K562 (cell line): ENCODE data around the gene FBLIM1.

ENCODE experiments used
- CEBPB ChIP-seq: fragments of 450-650 bp; IDR thresholded peaks from 2 replicates; pipeline ENCODE4 v1.6.1; 2016; ENCODE audit warnings: missing genetic modification characterization, missing compliant biosample characterization
- MTA2 ChIP-seq: fragments of 450-650 bp; IDR thresholded peaks from 2 replicates; pipeline ENCODE4 v1.6.1; 2016; ENCODE audit warnings: low read depth
- NONO ChIP-seq, 2 experiments: fragments of 200-400 bp in 1 of 2; fragments of 450-650 bp in 1 of 2; formaldehyde crosslinking in 1 of 2; IDR thresholded peaks; 2 replicates each; pipeline ENCODE4 v1.6.1; 2017; ENCODE audit warnings: low read depth in 2 of 2, mild to moderate bottlenecking in 2 of 2, moderate library complexity in 2 of 2, low read length in 1 of 2
- NR1H2 ChIP-seq: sonication (generic); formaldehyde crosslinking; IDR thresholded peaks from 2 replicates; pipeline ENCODE4 v1.4.0; 2020; ENCODE audit warnings: mild to moderate bottlenecking, missing genetic modification reagents
- POLR2A ChIP-seq: fragments of 450-650 bp; conservative IDR thresholded peaks from 2 replicates; pipeline ENCODE4 v1.6.1; 2016
- SIN3B ChIP-seq: fragments of 450-650 bp; IDR thresholded peaks from 2 replicates; pipeline ENCODE4 v1.6.1; 2017; ENCODE audit warnings: low read depth, mild to moderate bottlenecking, moderate library complexity
- ZNF134 ChIP-seq: fragments of 250-450 bp; sonication (Bioruptor Pico); conservative IDR thresholded peaks from 2 replicates; pipeline ENCODE4 v1.4.0; 2020
- TF ChIP-seq, protein P1 (sequence below), 3 experiments: IDR thresholded peaks in 2 of 3; conservative IDR thresholded peaks in 1 of 3; 2 replicates each; pipeline ENCODE4 v1.5.1; 2011 to 2012; ENCODE audit warnings: low read length in 3 of 3, mild to moderate bottlenecking in 3 of 3, control low read depth in 2 of 3, improper control_type of control experiment in 1 of 3, inconsistent platforms in 1 of 3, low read depth in 1 of 3, mixed read lengths in 1 of 3, moderate library complexity in 1 of 3; ENCODE audit not compliant: insufficient read depth in 2 of 3
- TF ChIP-seq, protein P2 (sequence below): sonication (generic); formaldehyde crosslinking; IDR thresholded peaks from 2 replicates; pipeline ENCODE4 v1.9.0; 2022; ENCODE audit warnings: mild to moderate bottlenecking, missing genetic modification reagents

DNA sequence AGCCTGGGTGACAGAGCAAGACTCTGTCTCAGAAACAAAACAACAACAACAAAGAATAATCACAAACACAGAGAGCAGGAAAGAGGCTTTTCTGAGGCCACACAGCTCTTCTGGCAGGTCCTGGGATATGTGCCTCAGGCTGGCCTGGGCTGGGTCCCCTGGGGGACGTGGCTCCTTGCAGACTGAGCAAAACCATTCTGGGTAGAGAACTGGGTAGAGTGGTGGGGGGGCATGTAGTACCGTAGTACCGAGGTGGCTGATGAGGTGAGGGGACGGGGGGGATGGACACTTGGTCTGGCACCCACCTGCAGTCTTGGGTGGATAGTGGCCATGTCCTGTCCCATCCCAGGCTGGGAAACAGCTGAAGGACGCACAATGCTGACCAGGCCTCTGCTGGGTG, 10.3 kb upstream of the FBLIM1 start:
- TF ChIP-seq MTA2: no peak
- TF ChIP-seq SIN3B: no peak
- TF ChIP-seq CEBPB (tag): no peak
- TF ChIP-seq, protein P1, sequence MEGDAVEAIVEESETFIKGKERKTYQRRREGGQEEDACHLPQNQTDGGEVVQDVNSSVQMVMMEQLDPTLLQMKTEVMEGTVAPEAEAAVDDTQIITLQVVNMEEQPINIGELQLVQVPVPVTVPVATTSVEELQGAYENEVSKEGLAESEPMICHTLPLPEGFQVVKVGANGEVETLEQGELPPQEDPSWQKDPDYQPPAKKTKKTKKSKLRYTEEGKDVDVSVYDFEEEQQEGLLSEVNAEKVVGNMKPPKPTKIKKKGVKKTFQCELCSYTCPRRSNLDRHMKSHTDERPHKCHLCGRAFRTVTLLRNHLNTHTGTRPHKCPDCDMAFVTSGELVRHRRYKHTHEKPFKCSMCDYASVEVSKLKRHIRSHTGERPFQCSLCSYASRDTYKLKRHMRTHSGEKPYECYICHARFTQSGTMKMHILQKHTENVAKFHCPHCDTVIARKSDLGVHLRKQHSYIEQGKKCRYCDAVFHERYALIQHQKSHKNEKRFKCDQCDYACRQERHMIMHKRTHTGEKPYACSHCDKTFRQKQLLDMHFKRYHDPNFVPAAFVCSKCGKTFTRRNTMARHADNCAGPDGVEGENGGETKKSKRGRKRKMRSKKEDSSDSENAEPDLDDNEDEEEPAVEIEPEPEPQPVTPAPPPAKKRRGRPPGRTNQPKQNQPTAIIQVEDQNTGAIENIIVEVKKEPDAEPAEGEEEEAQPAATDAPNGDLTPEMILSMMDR (IDR thresholded peaks at IDR 0.05 in 2 of 3, conservative IDR thresholded peaks at IDR 0.05 in 1 of 3; ENCODE audit: insufficient read depth in 2 of 3, low read depth in 1 of 3, low read length in 3 of 3): no peak
- no peak for TF ChIP-seq NR1H2 (CRISPR knock-in tag)
- TF ChIP-seq, protein P2, sequence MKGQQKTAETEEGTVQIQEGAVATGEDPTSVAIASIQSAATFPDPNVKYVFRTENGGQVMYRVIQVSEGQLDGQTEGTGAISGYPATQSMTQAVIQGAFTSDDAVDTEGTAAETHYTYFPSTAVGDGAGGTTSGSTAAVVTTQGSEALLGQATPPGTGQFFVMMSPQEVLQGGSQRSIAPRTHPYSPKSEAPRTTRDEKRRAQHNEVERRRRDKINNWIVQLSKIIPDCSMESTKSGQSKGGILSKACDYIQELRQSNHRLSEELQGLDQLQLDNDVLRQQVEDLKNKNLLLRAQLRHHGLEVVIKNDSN (CRISPR knock-in tag): no peak
- no peak for TF ChIP-seq ZNF134 (CRISPR knock-in tag)
- no peak for TF ChIP-seq NONO (IDR thresholded peaks at IDR 0.05; ENCODE audit: low read depth in 2 of 2, low read length in 1 of 2)
- TF ChIP-seq POLR2A: no peak
